CD4-positive, alpha-beta T cell treated with Interleukin-1 beta for 1 hour (primary cell): ENCODE measurements around the gene TUBA3E.
"Not testable (repeated sequence)": the region's sequence is repeated elsewhere in the genome, so short reads cannot be mapped to it uniquely, and the experiment has no call there.

Experiments used
- DNase-seq, 2 donors: peaks; one replicate each; pipeline ENCODE4 v3.0.0-alpha.2; 2020 to 2022

TUBA3E gene

DNA sequence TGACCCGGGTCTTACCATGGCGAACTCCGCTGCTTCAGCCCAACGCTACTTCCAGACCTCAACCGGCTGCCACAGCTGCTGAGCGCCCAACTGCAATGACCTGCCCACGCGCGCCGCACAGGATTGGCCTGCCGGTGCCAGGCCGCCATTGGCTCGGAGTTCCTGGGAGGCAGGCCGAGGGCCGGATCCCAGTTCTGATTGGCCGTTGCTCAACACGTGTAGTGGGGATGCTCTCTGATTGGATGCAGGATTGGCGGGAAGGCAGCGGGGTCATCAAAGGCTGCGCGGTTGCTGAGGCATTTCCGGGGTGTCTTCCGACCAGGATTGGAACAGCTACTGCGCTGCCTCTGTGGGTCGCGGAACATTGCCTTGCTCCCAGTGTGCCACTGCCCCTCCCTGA, at the start of gene TUBA3E:
TSS of gene TUBA3E (minus strand) at position 97 of the 400 bp plus-strand sequence. CDS start at position 18, 79 bp downstream.
- no peak for DNase-seq

DNA sequence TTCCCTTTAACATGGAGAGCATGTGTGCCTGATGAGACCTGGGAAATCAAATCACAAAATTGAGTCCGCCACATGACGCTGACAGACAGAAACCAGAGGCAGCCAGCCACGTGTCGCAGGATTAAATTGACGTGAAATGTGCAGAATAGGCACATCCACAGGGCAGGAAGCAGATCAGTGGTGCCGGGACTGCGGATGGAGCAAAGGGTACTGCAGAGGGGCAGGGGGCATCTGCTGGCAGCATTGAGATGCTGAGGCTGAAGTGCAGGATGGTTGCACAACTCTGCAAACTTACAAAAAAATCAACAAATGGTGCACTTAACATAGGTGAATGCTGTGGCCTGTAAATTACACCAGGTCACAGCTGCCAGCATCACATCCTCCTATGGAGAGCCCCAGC, 48.2 kb upstream of the TUBA3E start:
- DNase-seq = no peak

DNA sequence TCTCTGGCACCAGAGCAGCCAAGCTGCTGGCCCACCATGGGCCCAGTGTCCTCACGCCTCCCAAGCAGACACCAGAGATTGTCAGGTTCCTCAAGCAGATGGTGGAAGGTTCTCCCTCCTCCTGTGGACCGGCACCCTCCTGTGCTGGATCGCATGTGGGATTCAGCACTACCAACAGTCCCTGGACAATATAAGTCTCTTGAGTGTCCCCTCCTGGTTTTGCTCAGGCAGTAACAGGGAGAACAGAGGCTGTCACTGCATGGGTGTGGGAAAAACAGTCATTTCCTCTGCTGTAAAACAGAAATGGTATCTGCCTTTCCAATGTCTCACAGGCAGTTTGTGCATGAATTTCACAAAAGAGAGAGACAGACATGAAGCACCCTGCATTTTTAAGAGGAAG, 47.7 kb upstream of the TUBA3E start:
- DNase-seq = no peak

DNA sequence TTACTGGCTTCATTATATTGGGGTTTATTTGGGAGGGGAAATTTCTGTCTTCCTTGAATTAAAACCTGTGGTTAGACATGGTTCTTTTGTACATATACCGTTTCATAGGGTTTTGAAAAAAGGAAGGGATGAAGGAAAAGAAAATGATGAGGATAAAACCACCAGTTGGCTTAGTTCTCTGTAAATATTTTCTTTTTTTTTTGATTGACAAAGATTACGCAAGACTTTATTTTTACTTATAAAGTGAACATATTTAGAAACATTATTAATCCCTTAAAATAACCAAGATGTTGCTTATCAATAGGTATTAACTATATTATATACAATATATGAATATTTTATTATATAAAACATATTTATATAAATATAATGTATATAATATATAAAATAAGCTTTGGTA, 45.1 kb upstream of the TUBA3E start:
- DNase-seq = no peak

DNA sequence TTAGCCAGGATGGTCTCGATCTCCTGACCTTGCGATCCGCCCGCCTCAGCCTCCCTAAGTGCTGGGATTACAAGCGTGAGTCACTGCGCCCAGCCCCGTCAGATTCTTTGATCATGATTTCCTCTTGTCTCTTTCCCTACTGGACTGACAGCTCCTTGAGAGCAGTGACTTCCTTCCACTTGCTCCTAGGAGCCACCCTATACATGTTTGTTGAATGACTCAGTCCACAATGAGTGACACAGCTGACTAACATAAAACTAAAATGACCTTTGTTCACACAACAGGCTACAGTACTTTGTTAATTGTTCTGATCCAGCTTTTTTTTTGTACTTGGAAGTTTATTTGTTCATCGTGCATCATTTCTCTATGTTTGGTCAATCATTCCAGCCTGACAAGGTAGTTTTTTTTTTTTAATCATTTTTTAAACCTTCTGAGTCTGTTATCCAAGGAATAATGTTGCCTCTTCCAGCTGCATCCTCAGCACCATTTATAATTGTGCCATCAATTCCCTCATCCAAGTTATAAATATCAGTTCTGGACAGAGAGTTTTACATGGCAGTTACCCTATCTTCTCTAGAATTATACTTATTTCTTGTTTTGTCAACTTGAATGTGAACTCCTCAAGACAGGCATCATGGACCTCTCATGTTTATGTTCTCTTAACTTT, 42.9 kb upstream of the TUBA3E start:
- no peak for DNase-seq

DNA sequence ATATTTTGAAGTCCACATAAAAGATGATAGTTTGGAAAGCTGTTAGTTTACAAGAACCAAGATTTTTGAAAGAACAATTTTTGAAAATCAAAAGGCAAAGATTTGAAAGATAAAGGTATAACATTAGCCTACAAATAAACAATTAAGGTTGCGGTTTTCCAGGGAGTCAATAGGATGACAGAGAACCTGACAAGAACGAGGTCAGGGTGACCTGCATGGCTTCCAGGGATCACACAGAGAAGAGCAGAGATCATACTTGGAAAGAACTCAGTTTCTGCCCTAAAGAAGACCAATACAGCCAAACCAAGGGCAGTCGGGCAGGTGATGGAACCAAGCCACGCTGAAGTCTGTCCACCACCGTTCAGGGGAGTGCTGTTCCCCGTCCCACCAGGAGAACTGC, 41.3 kb upstream of the TUBA3E start:
- not testable (repeated sequence) for DNase-seq

DNA sequence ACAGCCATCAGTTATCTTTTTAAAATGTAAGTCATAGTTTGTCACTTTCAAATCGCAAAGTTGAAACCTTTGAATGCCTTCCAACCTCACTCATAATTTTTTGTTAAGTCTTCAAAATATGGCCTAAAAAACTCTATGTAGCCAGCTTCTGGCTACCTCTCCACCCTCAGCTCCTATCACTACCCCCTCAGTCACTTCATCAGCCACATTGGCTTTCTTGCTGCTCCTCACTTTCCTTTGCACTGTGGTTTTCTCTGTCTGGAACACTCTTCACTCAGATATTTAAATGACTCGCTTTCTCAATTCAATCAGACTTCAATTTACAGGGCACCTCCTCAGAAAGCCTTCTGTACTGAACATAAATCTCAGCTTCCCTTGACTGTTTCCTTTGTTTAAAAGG, 34.8 kb upstream of the TUBA3E start:
- DNase-seq = not testable (repeated sequence)

DNA sequence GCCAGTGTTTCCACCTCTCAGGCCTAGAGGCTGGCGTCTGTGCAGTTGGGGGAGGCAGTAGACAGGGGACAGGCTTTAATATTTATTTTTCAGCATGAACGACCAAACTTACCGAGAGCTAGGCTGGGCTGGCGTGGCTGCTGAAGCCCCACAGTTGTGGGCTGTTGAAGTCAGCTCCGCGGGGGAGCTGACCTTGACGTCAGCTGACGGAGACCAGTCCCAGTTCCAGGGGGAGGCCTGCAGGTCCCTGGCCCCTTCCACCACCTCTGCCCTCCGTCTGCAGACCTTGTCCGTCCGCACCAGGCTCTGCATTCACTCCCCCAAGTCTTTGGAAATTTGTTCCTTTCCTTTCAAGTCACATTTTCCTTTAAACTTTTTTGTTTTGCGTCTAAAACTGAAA, 33.4 kb upstream of the TUBA3E start:
- no peak for DNase-seq

DNA sequence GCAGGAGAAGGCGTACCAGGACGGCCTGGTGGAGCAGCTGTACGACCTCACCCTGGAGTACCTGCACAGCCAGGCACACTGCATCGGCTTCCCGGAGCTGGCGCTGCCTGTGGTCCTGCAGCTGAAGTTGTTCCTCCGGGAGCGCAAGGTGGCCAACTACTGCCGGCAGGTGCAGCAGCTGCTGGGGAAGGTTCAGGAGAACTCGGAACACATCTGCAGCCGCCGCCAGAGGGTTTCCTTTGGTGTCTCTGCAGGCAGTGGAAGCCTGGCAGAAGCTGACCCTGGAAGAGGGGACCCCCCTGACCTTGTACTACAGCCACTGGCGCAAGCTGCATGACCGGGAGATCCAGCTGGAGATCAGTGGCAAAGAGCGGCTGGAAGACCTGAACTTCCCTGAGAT, 32.7 kb upstream of the TUBA3E start:
- not testable (repeated sequence) for DNase-seq

DNA sequence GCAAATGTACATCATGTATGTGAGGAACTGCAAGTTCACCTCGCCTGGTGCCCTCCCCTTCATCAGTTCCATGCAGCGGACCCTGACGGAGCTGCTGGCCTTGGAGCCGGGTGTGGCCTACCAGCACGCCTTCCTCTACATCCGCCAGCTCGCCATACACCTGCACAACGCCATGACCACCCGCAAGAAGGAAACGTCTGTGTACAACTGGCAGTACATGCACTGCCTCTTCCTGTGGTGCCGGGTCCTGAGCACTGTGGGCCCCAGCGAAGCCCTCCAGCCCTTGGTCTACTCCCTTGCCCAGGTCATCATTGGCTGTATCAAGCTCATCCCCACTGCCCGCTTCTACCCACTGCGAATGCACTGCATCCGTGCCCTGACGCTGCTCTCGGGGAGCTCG, 32.1 kb upstream of the TUBA3E start:
- not testable (repeated sequence) for DNase-seq

DNA sequence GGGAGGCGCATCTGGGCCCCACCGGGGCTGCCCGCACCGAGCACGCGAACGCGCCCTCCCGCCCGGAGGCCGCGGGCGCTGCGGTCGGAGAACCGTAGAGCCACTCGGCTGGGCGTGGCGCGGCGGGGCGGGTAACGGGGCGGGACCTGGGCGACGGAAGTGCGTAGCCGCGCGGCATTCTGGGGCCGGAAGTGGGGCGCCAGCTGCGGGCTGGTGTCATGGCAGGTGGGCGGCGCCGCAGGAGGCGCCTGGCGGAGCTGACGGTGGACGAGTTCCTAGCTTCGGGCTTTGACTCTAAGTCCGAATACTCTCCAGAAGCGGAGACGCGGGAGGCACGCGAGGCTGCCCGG, 30.9 kb upstream of the TUBA3E start:
- peak; percentile 33 to 34 for DNase-seq

DNA sequence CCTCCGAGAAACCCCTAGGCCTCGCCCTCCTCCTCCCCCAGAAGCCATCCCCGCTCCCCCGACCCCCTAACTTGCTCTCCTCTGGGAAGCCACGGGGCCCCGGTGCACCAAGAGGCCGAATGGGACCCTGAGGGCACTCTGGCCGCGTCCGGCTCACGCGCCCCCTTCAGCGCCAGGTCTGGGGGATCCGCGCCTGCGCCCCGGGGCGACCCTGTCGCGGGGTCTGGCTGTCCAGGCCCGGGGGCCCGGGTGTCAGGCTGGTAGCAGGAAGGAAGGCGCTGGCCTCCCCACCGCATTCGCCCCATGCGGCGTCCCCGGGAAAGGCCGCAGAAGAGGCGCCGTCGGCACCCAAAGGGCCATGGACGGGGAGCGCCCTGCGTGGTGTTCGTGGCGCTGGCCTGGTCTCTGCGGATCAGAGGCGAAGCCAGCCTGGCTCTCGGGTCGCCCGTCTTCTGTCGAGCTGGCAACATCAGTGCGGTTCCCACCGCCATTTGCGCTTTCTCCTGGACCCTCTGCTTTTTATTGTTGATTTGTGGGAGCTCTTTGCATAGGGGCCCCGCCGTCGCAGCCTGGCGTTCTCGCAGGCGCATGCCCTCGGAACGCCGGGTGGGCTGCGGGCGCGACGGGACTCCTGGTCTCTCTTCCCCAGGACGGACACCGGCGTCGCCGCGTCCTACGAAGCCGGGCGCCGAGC, 30.4 kb upstream of the TUBA3E start:
- not testable (repeated sequence) for DNase-seq

DNA sequence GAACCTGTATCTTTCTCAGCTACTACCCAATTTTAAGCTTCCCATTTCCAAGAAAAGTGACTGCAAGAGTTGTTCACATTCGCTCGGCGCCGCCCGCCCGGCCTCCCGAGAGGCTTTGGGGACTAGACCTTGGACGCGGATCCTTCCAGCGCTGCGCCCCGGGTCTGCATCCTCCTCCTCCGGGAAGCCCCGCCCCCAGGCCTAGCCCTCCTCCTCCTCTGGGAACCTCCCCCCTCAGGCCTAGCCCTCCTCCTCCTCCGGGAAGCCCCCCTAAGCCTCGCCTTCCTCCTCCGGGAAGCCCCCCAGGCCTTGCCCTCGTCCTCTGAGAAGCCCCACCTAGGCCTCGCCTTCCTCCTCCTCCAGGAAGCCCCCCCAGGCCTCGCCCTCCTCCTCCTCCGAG, 29.8 kb upstream of the TUBA3E start:
- not testable (repeated sequence) for DNase-seq

DNA sequence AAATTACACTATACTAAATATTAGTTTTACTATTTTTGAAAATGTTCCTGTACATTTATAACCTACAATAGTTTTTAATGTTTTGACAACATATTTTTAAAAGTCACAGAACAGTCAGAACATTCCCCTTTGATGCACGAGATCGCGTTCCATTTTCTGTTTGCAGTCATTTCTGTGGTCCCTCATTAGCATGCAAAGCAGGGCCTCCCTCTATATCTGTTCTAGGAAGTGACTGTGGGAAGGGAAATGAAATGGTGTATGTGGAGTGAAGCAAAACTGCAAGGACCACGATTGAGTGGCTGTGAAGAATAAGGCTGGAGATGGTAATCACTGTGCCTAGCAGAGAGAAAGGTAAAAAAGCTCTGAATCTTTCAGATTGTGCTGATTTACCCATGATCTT, 24.3 kb upstream of the TUBA3E start:
- not testable (repeated sequence) for DNase-seq

DNA sequence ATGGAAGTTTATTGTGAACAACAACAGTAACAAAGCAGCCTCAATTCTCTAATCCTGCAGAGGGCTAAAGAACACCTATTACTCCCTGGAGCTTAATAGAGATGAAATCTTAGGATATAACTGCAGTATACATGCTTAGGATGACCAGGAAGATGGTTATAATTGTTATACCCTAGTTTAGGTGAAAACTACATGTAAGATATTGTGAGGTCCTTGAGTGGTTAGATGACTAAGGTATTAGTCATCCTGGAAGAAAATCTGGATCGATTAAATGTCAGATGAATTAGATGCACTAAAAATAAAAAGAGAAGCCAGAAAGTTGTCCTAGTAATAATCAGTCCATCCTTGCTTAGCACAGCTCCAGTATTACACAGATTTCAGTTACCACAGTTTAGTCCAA, 22.3 kb upstream of the TUBA3E start:
- DNase-seq = not testable (repeated sequence)

DNA sequence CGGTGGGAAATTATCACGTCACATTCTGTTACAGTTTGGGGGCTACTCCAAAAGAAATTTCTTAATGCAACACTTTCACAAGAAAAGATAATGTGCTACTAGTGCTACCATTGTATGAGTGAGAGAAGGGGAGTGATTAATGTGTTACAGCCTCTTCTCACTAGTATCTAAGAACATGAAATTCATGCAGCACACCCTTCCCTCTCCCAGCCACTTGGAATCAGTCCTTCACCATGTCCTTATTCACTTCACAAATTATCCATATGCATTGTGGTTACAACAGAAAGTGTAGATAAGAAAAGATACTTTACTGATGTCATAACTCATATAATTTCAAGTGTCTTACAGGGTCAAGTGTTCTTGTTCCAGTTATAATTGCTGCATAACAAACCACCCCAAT, 20.9 kb upstream of the TUBA3E start:
- DNase-seq = not testable (repeated sequence)

DNA sequence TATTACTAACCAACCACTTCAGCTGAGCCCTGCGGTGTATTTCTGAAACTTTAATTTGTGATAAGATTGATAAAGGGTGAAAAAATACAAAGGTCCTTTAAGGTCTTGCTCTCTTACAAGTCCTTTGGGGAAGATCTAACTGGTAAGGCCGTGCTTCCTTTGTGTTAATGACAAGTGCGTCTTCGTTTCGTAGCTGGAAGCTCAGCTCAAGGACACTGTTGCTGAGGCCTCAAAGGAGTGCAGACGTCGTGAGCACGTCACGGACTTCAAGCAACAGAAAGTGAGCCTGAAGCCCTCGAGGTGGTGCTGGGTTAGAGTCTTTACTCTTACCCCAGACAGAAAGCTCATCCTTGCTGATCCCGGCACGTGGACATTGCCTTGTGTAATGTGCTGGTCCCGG, 8.8 kb upstream of the TUBA3E start:
- not testable (repeated sequence) for DNase-seq

DNA sequence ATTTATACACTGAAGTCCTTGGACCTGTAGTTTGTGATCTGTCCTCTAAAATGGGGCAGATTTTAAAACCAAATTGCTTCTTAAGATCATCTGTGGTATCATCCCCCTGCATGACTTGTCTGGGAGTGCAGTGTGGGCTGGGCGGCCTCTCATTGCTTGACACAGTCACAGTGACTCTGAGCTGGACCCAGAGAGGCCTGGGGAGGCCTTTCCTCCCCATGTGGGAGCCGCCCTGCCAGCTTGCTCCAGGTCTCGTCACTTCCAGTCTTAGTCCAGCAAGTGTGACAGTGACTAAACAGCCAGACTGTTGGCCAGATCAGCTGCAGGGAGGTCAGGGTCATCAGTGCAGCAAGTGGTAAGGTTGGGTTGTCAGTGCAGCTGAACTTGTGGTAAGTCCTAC, 4.9 kb upstream of the TUBA3E start:
- not testable (repeated sequence) for DNase-seq

DNA sequence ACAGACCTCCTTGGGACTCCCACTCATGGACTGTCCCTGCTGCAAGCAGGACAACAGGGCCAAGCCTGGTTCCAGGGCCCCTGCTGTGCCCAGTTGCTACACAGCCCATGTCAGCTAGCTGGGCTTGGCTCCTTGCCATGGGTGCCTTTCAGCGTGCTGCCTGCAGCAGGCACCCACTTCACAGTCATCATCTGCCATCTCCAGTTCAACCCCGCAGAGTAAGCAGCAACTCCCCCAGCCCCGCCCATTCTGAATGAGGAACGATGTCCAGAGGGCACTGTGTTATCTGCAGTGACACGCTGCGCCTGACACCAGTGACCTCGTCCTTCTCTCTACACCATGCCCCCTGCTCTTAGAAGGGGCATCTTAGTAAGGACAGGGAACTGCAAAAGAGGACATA, 4.3 kb upstream of the TUBA3E start:
- peak in 1 of 2 donors; percentile 11 for DNase-seq

DNA sequence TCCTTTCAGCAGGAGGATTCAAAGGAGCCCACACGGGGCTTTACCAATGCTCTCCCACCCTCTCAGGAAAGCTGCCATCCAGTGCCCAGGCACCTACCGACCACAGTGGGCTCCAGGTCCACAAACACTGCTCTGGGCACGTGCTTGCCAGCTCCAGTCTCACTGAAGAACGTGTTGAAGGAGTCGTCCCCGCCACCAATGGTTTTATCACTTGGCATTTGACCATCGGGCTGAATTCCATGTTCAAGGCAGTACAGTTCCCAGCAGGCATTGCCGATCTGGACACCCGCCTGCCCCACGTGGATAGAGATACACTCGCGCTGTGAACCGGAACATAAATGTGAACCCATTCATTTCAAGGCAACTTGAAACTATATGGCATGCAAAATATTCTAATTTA, 2.2 kb downstream of the TUBA3E start:
- not testable (repeated sequence) for DNase-seq

DNA sequence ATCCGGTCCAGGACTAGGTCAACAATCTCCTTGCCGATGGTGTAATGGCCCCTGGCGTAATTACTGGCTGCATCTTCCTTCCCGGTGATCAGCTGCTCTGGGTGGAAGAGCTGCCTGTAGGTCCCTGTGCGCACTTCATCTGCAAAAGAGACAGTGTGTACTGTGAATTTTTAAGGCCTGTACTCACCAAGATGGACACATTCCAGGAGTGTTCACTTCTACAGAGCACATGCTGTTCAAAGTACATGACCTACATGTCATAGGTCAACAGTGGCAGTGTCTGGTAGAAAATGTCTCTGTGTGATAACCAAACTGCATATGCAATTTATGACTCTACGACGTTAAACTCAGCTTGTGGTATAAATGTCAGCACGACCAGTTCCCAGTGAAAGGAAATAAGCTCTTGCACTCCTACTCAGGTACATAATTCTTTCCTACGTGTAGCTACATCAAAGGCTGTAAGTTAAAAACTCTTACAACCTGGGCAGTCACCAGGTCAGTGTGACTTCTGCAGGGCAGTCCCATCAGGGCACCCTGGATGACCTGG, 3.1 kb downstream of the TUBA3E start:
- not testable (repeated sequence) for DNase-seq

DNA sequence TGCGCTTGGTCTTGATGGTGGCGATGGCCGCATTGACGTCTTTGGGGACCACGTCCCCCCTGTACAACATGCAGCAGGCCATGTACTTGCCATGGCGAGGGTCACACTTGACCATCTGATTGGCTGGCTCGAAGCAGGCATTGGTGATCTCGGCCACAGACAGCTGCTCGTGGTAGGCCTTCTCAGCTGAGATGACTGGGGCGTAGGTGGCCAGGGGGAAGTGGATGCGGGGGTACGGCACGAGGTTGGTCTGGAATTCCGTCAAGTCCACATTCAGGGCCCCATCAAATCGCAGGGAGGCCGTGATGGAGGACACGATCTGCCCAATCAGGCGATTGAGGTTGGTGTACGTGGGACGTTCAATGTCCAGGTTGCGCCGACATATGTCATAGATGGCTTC, 4.4 kb downstream of the TUBA3E start:
- not testable (repeated sequence) for DNase-seq

DNA sequence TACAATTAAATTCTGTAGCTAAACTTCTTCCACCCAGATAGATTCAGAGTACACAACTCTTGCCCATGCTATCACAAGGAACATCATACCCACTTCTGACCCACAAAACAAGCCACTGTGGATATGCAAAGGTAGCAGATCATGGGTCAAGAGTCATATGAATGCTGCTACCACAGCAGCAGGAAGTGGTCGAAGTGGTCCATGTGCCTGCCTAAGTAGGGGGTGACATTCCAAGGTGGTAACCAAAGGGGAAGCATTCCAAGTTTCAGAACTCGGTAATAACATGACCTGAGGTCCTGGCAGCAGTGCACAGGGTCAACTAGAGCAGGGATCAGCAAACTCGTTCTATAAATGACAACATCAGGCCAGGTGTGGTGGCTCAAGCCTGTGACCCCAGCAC, 5.8 kb downstream of the TUBA3E start:
- not testable (repeated sequence) for DNase-seq

DNA sequence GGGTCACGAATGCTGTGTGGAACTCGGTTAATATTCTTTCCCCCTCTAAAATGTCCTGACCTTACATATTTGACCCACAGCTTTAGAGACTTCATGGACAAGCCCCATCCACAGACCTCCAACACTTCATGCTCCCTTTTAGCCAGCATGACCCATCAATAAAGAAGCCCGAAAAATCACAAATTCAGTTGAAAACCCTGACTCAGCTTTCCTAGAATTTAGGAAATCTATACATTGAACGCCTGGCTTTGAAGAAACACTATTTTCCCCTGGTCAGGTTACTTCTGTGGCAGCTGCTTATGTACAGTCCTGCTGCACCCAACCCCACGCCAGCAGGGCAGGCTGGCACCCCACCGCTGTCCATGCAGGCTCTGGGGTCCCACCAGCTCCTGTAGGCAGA, 6.9 kb downstream of the TUBA3E start:
- DNase-seq = not testable (repeated sequence)
